ENCODE results near the gene HTR2B.

The HTR2B gene

GRCh38 chr2:231127936-231128335 is 3.1 kb upstream of the HTR2B start:
- no peak overlapping the region for H3K4me3 ChIP-seq (ENCODE audit: low read length)
- peak; percentile 38 for DNase-seq (ENCODE audit: low read depth)
- no peak for TF ChIP-seq CTCF (IDR thresholded peaks at IDR 0.05; ENCODE audit: insufficient read depth, low read depth, low read length, missing control alignments)

GRCh38 chr2:231127480-231127879 is 2.6 kb upstream of the HTR2B start:
- no peak overlapping the region for H3K4me3 ChIP-seq (ENCODE audit: low read length)
- TF ChIP-seq CTCF (IDR thresholded peaks at IDR 0.05; ENCODE audit: insufficient read depth, low read depth, low read length, missing control alignments) = no peak
- no peak for DNase-seq (ENCODE audit: low read depth)

- no peak for DNase-seq (ENCODE audit: low read depth)
- TF ChIP-seq CTCF (IDR thresholded peaks at IDR 0.05; ENCODE audit: insufficient read depth, low read depth, low read length, missing control alignments) = no peak
- no peak overlapping the region for H3K4me3 ChIP-seq (ENCODE audit: low read length)
These were observed 1.3 kb upstream of the HTR2B start for GRCh38 chr2:231126123-231126522.

- no peak overlapping the region for H3K4me3 ChIP-seq (ENCODE audit: low read length)
- no peak for TF ChIP-seq CTCF (IDR thresholded peaks at IDR 0.05; ENCODE audit: insufficient read depth, low read depth, low read length, missing control alignments)
- DNase-seq (ENCODE audit: low read depth) = peak; percentile 14
These were observed 1.4 kb downstream of the HTR2B start for GRCh38 chr2:231123362-231123898.

GRCh38 chr2:231118614-231118942 is 6.3 kb downstream of the HTR2B start:
- TF ChIP-seq CTCF (IDR thresholded peaks at IDR 0.05; ENCODE audit: insufficient read depth, low read depth, low read length, missing control alignments) = no peak
- no peak for DNase-seq (ENCODE audit: low read depth)
- H3K4me3 ChIP-seq (ENCODE audit: low read length) = no peak overlapping the region

GRCh38 chr2:231117922-231118613 is 6.8 kb downstream of the HTR2B start:
- DNase-seq (ENCODE audit: low read depth) = peak; percentile 10
- H3K4me3 ChIP-seq (ENCODE audit: low read length) = no peak overlapping the region
- TF ChIP-seq CTCF (IDR thresholded peaks at IDR 0.05; ENCODE audit: insufficient read depth, low read depth, low read length, missing control alignments) = no peak

- no peak overlapping the region for H3K4me3 ChIP-seq (ENCODE audit: low read length)
- TF ChIP-seq CTCF (IDR thresholded peaks at IDR 0.05; ENCODE audit: insufficient read depth, low read depth, low read length, missing control alignments) = no peak
- no peak for DNase-seq (ENCODE audit: low read depth)
These were observed 7.7 kb downstream of the HTR2B start for GRCh38 chr2:231117148-231117547.

Measured in epithelial cell of esophagus (primary cell).